ENCODE measurements around the gene APOL5. TPM values are rescaled to one million over a fixed set of nuclear protein-coding genes. Genes with fewer than 3 reads are reported as not detected.

APOL5 gene
- total RNA-seq, 1 experiment from 2014 or later = not detected

GRCh38 chr22:35739931-35740380, 22.3 kb downstream of the APOL5 start:
- Histone ChIP-seq H3K9ac (ENCODE audit: low read length) (no peak overlapping the region), H3K9me2 (replicated peaks; ENCODE audit: low read length) (no peaks in the 10 kb centered on the region), H3K4me3 (ENCODE audit: low read length) (no peak overlapping the region), H3K27ac (ENCODE audit: low read length) (no peak overlapping the region), H3K36me3 (ENCODE audit: low read depth, low read length) (peaks cover 1% of the 10 kb centered on the region; the same call in 1 of the 2 replicates), H3K4me1 (ENCODE audit: insufficient read depth, low read length) (peaks cover 22% of the 10 kb centered on the region), H3F3A (ENCODE audit: low read length, unreplicated experiment) (peaks cover 6% of the 10 kb centered on the region), H3K4me2 (ENCODE audit: low read length) (no peak overlapping the region), H3K9me3 (ENCODE audit: low read length) (no peaks in the 10 kb centered on the region), H2AFZ (ENCODE audit: low read length) (no peak overlapping the region), H3K79me2 (ENCODE audit: low read length) (no peaks in the 10 kb centered on the region), H3K27me3 (ENCODE audit: low read length) (no peaks in the 10 kb centered on the region), H4K20me1 (ENCODE audit: low read length) (no peaks in the 10 kb centered on the region)
- no peak for ATAC-seq
- no TSS peak for BruUV-seq (replicated peaks)
- no peak for DNase-seq
- intact Hi-C loops (cut with micrococcal nuclease) = loop anchor here (5.0 kb wide), 1 partner anchor 113 kb away; no protein-coding TSS in a partner anchor
- CTCF ChIA-PET = no interaction called here
- POLR2A ChIA-PET (ENCODE audit: unreplicated experiment) = no interaction called here
- TF ChIP-seq EZH2phosphoT487 (IDR thresholded peaks at IDR 0.05; ENCODE audit: borderline replicate concordance, low read length) (no peak), CTCF (conservative IDR thresholded peaks at IDR 0.05; ENCODE audit: low read depth, low read length) (no peak), EZH2 (IDR thresholded peaks at IDR 0.05; ENCODE audit: low read length, unreplicated experiment) (no peak)

DNA sequence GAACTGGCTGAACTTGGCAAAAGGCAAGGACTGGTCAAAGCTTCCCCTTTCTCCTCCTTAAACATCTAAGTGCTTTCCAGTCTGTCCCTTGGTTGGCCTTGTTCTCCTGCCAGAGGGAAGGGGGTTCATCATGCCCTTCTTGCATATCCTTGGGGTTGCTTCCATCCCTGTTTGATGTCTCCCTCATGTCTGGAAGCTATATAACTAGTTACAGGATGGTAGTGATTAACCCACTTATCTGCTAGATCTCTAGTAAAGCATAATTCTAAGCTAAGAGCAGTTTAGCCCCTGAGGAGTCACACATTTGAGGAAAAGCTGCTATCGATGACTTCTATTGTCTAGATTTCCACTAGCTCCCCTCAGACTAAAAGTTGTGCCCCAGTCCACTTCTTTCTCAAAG, 22.9 kb downstream of the APOL5 start:
- Histone ChIP-seq H3K27ac (ENCODE audit: low read length) (no peak overlapping the region), H3K4me2 (ENCODE audit: low read length) (no peak overlapping the region), H2AFZ (ENCODE audit: low read length) (no peak overlapping the region), H3K36me3 (ENCODE audit: low read depth, low read length) (peaks cover 8% of the 10 kb centered on the region; the same call in 1 of the 2 replicates), H3K4me3 (ENCODE audit: low read length) (no peak overlapping the region), H3F3A (ENCODE audit: low read length, unreplicated experiment) (peaks cover 6% of the 10 kb centered on the region), H3K79me2 (ENCODE audit: low read length) (no peaks in the 10 kb centered on the region), H3K27me3 (ENCODE audit: low read length) (no peaks in the 10 kb centered on the region), H3K4me1 (ENCODE audit: insufficient read depth, low read length) (peaks cover 22% of the 10 kb centered on the region), H3K9ac (ENCODE audit: low read length) (no peak overlapping the region), H4K20me1 (ENCODE audit: low read length) (no peaks in the 10 kb centered on the region), H3K9me2 (replicated peaks; ENCODE audit: low read length) (no peaks in the 10 kb centered on the region), H3K9me3 (ENCODE audit: low read length) (no peaks in the 10 kb centered on the region)
- DNase-seq (no peak), ATAC-seq (no peak)
- intact Hi-C loops (cut with micrococcal nuclease) = loop anchor here (5.0 kb wide), 1 partner anchor 113 kb away; no protein-coding TSS in a partner anchor
- no TSS peak for BruUV-seq (replicated peaks)
- CTCF ChIA-PET = no interaction called here
- no peak for TF ChIP-seq EZH2phosphoT487 (IDR thresholded peaks at IDR 0.05; ENCODE audit: borderline replicate concordance, low read length)
- TF ChIP-seq CTCF (conservative IDR thresholded peaks at IDR 0.05; ENCODE audit: low read depth, low read length) = no peak
- no peak for TF ChIP-seq EZH2 (IDR thresholded peaks at IDR 0.05; ENCODE audit: low read length, unreplicated experiment)
- POLR2A ChIA-PET (ENCODE audit: unreplicated experiment) = no interaction called here

GRCh38 chr22:35742342-35743100, 24.8 kb downstream of the APOL5 start:
- H3K9me2 ChIP-seq (replicated peaks; ENCODE audit: low read length) = no peaks in the 10 kb centered on the region
- H3K79me2 ChIP-seq (ENCODE audit: low read length) = no peaks in the 10 kb centered on the region
- H4K20me1 ChIP-seq (ENCODE audit: low read length) = no peaks in the 10 kb centered on the region
- peak overlapping the region; percentile 77 for H3K27ac ChIP-seq (ENCODE audit: low read length)
- TF ChIP-seq EZH2phosphoT487 (IDR thresholded peaks at IDR 0.05; ENCODE audit: borderline replicate concordance, low read length) (no peak), CTCF (conservative IDR thresholded peaks at IDR 0.05; ENCODE audit: low read depth, low read length) (no peak), EZH2 (IDR thresholded peaks at IDR 0.05; ENCODE audit: low read length, unreplicated experiment) (no peak)
- 0 out of 2 replicates have a peak overlapping the region, but pooled peaks have one; percentile 31 for H3K4me2 ChIP-seq (ENCODE audit: low read length)
- H3K4me3 ChIP-seq (ENCODE audit: low read length) = no peak overlapping the region
- H3K27me3 ChIP-seq (ENCODE audit: low read length) = no peaks in the 10 kb centered on the region
- POLR2A ChIA-PET (ENCODE audit: unreplicated experiment) = interaction anchor here (0.7 kb wide), 1 partner anchor 508 kb away, joined by 3 read pairs; no protein-coding TSS in a partner anchor
- H2AFZ ChIP-seq (ENCODE audit: low read length) = no peak overlapping the region
- peaks cover 6% of the 10 kb centered on the region for H3F3A ChIP-seq (ENCODE audit: low read length, unreplicated experiment)
- BruUV-seq (replicated peaks) = TSS peak; percentile 2
- peak; percentile 63 for DNase-seq
- peaks cover 22% of the 10 kb centered on the region for H3K4me1 ChIP-seq (ENCODE audit: insufficient read depth, low read length)
- H3K36me3 ChIP-seq (ENCODE audit: low read depth, low read length) = peaks cover 15% of the 10 kb centered on the region; the same call in 1 of the 2 replicates
- intact Hi-C loops (cut with micrococcal nuclease) = loop anchor here (5.0 kb wide), 1 partner anchor 115 kb away; no protein-coding TSS in a partner anchor
- H3K9ac ChIP-seq (ENCODE audit: low read length) = no peak overlapping the region
- no peaks in the 10 kb centered on the region for H3K9me3 ChIP-seq (ENCODE audit: low read length)
- CTCF ChIA-PET = no interaction called here
- ATAC-seq = peak; percentile 75

All from PC-3 (cell line).